Dermis microvascular lymphatic vessel endothelial cell (primary cell): ENCODE results near the gene IPO5. TPM values are rescaled to one million over a fixed set of nuclear protein-coding genes. Genes with fewer than 3 reads are reported as not detected.

Source experiments
- DNase-seq, 2 donors: peaks; one replicate each; pipeline versions ENCODE4 v3.0.0 to v3.0.0-alpha.2; 2010; ENCODE audit warnings: low read depth in 2 of 2
- total RNA-seq: library from RNA; depleted of rRNA; stranded (reverse); fragments of >200 nt; gene quantifications from 2 replicates; pipeline ENCODE4 v1.2.1, GENCODE V29; 2014

IPO5 gene
- 140 and 150 TPM in 2 replicates for total RNA-seq

DNA sequence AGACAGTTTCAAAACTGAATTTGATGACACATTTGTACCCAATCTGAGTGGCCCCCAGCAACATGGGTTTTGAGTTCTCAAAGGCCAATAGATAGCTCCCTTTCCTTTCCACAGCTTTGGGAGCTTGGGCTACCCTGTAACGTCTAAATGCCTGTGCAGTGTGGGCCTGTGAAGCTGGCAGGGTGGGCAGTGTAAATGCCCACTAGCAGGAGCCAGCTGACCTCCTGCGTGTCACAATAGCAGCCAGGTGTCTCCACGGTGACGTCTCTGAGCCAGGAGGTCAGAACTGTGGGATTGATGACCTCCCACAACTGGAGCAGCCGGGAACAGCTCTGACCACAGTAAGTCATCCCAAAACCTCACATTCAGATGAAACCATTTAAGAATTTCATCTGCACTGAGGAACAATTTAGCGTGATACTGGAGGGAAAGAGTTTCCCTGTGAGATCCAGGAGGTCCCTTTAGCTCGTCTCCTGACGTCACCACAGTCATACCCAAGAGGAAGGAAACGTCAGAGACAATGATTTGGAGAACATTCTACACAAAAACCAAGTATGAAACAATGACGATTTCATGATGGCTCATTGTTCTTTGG is at the start of gene IPO5:
Gene IPO5 (plus strand): TSS at position 300 of the 595 bp plus-strand sequence. CDS start 23,022 bp downstream, outside the sequence.
- no peak for DNase-seq

DNA sequence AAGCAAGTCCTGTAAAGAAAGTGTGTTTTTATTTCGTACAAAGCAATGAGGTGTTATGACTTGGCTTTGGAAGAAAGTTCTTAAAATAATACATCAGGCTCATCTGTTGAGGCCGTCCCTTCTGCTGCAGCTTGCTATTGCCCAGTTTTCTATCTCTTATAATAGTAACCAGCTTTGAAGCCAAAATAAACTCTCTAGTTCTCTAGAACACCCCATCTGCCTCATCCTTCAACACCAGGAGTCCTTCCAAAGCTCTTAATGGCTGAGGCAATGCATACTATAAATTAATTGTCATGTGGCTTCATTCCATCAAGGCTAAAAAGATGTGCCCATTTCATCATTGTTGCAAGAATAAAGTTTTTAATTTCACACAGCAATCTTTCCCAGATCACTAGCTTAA is 49.4 kb upstream of the IPO5 start:
- no peak for DNase-seq

DNA sequence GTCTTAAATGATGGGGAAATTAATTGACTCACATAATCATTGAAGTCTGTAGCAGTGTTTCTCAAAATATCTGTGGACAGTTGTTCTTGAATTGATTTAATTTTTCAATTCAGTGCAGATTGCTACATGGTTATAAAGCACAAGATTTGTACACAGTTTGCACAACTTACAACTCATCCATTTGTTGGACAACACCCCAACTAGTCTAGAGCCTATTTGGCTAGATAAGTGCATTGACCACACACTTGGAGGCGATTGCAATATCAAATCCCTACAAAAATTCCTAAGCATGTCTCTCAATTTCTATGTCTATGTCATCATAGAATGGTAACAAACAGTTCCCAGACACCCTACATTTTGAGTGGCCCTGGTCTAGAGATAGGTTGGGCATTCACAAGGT is 48.0 kb upstream of the IPO5 start:
- DNase-seq: no peak

DNA sequence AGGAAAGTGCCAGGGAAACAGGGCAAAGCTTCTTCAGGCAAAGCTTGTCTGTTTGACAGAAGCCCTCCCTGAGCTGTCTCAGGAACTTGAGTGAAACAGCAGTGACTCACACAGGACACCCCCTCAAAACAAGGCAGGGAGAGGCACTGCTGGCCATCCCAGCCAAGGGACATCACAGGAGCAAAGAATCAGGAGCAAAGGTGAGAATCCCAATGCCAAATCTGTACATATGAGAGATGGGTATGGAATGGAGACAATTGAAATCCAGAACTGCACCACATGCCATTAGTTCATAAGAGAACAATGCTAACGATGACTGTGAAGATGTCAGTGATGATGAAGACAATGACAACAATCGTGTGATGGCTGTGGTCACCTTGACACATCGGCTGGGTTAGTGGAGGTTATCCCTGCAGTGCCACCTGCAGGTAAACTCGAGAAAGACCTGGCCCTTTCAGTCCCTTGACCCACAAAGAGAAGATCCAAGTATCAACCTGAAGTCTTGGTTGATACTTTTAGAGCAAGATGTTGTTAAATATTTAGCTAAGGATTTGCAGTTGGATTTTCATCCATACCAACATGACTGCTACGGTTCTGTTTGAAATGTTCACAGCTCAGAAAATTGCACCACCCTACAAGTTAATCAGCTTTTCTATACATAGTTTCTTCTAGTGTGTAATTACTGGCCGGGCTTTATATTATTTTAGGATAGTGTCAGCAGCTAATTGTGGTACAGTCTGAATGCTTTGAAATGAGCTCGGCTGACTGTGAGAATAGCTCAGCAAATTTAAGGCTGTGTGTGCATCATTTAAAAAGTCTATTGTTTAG is 42.0 kb upstream of the IPO5 start:
- peak in 1 of 2 donors; percentile 22 for DNase-seq

DNA sequence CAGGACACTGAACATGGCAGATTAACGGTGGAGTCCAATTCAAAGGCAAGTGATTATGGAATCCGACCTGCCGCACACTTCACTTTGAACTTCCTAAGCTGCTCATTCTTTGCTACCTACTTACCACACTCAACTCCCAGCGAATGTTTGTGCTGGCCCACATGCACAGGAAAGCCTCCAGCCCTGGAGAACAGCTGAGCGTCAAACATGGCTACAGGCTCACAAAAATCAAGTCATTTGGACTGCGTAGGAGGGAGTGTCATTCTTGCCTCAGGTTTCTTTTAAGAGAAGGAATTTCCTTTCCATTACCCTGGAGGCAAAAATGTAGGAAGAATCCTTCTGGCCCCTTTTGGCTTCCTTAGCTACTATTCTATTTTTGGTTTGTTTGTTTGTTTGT is 41.3 kb upstream of the IPO5 start:
- no peak for DNase-seq

DNA sequence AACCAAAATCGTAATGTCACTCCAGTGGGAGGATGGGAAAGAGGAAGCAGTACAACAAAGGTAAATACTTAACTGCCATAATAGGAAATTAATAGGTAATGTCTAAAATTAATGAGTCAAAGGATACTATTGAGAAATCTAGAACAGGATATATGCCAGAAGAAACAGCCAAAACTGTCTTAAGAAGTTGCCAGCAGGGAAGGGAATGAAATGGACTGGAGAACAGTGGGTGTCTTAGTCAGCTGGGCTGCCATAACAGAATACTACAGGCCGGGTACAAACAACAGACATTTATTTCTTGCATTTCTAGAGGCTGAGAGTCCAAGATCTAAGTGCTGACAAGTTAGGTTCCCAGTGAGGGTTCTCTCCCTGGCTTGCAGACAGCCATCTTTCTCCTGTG is 40.3 kb upstream of the IPO5 start:
- DNase-seq: no peak

DNA sequence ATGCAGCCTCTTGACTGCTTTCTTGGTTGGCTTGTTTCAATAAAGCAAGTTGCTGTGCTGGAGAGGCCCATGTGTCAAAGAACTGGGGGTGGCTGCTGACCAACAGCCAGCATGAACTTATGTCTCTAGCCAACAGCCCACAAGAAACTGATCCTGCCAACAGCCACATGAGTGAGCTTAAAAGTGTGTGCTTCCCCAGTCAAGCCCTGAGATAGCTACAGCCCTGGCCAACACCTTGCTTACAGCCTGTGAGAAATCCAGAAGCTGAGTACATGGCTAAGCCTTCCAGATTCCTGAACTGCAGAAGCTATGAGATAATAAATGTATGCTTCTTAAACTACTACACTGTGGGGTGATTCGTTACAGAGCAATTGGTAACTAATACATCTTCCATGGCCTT is 38.9 kb upstream of the IPO5 start:
- DNase-seq: no peak

DNA sequence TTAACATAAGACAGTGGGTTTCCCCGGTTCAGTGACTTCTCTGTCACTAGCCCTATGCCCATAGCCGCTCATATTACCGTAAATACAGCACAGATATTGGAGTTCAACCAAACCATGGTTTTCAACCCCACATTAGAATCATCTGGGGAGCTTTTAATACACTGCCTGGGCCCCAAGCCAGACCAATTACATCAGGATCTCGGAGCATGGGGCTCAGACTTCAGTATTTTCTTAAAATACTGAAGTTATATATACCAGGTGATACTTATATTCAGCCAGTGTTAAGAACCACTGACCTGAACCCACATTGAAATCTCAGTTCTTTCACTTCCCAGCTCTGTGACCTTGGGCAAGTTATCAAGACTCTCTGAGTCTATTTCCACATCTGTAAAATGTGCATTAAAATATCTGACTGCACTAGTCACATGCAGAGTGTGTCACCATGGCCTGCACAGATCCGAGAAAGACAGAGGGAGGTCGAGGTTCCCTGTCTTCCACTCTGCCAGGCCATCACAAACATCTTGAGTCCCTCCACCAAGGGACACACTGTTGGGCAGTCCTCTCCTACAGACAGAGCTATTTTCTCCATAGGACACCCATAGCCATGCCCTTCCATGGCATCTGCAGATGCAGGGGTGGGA is 32.2 kb upstream of the IPO5 start:
- no peak for DNase-seq

DNA sequence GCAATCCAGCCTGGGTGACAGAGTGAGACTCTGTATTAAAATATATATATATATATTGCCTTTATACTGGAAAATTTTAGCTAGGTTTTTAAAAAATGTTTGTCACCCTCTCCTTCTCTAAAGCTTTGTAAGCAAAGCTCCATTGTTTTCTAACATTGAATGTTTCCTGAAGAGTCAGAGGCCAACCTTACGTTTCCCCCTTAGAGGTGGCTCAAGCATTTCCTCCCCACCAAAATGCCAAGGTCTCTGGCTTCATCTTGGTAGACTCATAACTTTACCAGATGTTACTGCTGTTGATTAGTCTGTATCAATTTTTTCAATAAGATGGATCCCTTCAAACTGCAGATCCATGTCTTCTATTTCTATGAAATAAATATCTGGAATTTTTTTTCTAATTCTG is 25.2 kb upstream of the IPO5 start:
- peak in 1 of 2 donors; percentile 52 for DNase-seq

DNA sequence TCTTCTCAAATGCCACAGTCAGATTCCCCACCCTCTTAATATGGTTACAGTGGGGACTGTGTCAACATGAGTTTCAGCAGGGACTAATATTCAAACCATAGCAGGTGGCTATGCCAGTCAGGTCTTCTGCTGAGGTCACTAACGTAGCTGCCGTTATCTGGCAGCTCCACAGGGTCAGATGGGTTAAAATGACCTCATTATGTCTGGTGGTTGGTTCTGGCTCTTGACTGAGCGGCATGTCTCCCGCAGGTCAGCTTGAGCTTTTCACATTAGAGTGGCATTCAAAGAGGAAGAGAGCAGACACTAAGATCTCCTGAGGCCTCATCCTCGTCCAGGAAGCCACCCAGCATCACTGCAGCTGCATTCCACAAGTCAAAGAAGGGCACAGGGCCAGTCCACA is 21.4 kb upstream of the IPO5 start:
- no peak for DNase-seq

DNA sequence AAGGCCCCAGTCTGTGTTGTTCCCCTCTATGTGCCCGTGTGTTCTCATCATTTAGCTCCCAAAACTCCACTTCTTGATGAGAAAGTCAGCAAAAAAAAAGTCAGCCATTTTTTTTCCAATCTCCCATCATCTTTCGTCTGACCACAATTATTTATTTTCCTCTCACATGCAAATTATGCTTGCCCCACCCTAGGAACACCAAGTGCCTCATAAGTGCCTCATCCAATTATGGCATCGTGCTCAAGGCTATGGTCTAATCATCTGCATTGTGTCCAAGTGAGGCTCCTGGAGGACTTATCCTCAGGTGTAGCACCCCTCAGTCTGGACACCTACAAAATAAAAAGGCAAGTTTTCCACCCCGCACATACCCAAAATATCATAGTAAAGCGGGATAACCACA is 20.8 kb upstream of the IPO5 start:
- DNase-seq: no peak

DNA sequence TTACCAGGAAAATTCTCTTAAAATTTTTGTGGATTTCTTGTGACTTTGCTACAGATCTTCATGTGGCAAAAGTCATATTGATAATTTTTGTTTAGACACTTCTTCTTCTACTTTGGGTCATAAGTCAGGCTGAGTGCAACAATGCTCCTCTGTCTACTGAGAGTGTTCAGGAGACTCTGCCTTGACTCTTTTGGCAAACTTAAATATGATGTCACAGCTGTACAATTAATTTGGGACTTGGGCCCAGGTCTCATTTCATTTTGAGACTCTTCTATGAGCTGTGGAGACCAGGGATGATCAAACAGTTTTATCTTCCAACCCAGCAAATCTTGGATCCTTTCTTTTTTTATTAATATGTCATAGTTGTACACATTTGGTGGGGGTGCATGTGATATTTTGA is 19.7 kb upstream of the IPO5 start:
- no peak for DNase-seq

DNA sequence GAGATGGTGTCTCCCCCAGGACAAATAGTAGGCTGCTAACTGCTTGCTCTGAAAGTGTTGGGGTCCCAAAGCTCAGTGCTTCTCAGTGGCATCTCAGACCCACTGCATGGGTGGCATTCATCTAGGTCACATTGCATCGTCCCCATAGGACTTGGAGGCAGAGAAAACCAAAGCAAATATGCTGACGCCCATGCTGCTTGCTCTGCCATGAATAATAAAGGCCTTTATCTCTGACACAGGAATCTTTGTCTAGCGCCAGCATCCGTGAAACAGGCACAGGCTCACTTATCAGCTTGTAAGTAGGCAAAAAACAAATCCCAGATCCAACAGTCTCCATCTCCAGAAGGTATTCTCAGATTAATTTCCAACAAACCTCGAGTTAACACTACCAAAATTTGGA is 18.9 kb upstream of the IPO5 start:
- DNase-seq: no peak

DNA sequence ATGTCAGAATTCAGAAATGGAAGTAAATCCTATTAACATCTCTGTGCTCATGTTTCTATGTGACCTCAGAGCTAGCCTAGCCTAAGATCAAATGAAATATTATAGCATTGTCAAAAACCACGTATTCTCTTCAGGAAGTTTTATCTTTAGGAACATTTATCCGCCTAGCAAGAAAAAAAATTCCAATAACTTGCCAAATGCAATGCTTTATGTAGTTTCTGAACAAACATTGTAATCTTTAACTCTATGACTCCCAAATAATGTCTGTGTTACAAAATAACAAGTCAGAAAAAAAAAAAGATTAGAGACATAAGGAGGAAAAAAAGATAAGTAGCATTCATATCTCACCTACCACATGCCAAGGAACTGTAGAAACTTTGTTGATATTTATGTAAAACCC is 18.4 kb upstream of the IPO5 start:
- no peak for DNase-seq

DNA sequence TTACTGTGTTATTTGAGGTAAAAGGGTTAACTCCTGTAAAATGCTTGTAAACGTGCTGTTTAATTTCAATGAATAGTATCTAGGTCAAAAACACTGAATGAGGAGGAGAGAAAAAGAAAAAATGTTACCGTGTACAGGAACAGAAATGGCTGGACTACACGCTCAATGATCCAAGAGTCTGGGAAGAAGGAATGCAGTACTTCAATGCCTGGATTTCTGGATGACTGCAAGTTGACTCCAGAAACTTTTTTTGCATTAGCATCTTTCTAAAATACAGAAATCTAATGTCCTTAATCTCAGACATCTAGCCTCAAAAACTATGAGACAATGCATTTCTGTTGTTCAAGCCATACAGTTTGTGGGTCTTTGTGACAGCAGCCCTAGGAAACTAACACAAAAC is 17.4 kb upstream of the IPO5 start:
- DNase-seq: no peak

DNA sequence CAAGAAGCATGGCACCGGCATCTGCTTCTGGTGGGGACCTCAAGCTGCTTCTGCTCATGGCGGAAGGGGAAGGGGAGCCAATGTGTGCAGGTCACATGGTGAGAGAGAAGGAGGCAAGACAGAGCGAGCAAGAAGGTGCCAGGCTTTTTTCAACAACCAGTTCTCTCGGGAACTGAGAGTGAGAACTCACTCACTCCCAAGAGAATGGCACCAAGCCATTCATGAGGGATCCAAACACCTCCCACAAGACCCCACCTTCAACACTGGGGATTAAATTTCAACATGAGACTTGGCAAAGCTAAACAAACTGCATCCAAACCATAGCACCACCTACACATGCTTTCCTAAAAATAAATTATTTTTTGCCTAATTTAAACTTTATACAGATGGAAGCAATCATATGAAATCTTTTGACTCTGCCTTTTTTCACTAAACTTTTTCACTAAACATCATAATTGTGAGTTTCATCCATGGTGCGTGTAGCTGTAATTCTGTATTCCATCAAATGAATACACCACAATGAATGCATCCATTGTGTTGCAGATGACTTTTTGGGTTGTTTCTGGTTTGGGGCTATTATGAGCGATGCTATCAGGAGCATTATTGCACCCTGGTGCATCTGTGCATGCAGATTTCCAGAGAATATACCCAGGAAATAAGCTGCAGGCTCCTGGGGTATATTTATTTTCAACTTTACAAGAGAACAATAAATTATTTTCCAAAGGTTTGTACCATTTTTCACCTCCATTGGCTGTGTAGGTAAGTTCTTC is 14.6 kb upstream of the IPO5 start:
- no peak for DNase-seq

DNA sequence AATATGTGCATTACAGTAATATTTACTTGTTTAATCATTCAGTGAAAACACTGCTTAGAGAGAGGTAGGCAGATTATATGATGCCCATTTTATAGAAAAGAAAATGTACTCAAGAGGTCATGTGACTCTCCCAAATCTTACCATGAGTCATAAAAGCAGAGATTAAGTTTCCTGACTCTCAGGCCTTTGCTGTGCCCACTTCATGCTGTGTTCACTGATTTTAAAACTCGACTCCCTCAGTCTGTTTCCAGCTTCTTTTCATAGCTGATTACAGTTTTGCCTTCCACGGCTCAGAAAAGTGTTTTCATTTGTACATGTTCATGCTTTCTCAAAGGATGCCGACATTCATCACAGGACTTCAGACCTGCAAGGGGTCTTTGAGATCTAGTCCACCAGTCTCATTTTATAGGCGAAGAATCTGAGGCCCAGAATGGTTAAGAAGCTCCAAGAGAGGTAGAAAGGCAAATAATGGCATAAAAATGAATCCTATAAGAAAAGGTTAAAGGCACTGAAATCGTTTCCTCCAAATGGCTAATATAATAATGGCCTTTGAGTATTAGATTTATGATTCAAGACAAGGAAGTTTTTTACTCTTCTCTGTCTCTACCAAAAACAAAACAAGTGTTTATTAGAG is 9.0 kb upstream of the IPO5 start:
- no peak for DNase-seq

DNA sequence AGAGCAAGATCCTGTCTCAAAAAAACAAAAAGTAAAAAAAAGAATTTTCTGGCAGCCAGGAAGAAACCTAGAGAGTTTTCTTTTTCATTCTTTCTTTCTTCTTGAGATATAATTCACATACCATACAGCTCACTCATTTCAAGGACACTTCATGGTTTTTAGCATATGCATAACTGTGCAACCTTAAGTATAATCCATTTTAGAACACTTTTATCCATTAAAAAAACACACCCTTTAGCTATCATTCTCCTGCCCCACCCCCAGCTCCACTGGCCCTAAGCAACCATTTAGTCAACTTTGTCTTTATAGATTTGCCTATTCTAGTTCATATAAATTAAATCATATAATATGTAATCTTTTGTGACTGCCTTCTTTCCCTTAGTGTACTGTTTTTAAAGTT is 8.1 kb upstream of the IPO5 start:
- no peak for DNase-seq

DNA sequence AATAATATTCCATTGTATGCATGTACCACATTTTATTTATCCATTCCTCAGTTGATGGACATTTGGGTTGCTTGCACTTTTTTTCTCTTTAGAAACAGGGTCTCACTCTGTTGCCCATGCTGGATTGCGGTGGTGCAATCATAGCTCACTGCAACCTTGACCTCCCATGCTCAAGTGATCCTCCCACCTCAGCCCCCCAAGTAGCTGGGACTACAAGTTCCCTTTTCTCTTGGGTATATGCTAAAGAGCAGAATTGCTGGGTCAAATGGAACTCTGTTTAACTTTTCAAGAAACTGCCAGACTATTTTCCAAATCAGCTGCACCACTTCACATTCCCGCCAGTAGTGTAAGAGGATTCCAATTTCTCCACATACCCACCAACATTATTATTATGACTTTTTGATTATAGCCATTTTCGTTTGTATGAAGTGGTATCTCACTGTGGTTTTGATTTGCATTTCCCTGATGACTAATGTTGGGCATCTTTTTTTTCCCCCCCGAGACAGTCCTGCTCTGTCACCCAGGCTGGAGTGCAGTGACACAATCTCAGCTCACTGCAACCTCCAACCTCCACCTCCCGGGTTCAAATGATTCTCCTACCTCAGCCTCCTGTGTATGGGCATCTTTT is 7.6 kb upstream of the IPO5 start:
- DNase-seq: no peak

DNA sequence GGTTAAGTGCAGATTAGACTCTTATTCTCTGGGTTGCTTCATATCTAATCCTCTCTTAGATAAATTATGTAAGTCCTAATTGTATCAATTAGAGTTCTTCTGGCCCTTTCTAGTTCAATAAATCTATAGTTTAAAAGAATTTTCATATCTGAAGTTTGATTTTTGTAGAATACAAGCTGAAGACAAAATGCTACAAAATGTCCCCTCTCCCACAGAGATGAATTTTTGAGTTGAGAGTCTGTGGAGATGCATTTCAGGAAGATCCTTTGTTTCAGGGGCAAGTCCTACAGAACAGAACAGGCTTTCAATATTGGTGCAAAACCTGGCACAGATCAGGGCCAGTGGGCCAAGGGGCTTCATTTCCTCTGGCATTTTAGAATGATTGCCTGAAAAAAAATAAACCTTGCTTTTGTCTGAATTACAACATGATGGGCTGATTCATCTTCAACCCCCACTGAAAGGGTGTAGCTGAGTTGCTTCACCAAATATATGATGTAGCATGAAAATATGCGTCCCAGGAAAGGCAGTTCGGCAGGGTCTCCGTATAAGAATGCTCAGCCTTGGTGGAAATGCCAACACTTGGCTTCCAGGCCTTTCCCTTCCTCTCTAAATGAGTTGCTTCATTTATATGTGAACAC is 6.4 kb upstream of the IPO5 start:
- DNase-seq: no peak

DNA sequence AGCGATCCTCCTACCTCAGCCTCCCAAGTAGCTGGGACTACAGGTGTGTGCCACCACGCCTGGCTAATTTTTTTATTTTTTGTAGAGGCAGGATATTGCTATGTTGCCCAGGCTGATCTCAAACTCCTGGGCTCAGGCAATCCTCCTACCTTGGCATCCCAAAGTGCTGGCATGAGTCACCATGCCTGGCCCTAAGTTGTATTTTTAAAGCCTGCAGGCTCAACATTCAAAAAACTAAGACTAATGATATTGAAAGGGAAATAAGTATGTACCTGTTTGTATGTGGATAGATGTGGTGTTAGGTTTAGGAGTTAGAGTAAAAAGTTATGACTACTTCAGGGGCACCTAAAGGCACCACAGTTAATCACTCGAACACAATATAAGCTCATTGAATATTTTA is 5.4 kb upstream of the IPO5 start:
- DNase-seq: no peak
